NCI-H446 (cell line): ENCODE measurements around the gene MYO15B.
A peak's percentile ranks its signal among the peaks of the same experiment; 100 is the strongest.
"Not testable (repeated sequence)": the region's sequence is repeated elsewhere in the genome, so short reads cannot be mapped to it uniquely, and the experiment has no call there.

Source experiments
- DNase-seq, 2 experiments: peaks; one replicate each; lab custom pipeline; 2025; lab: John Stamatoyannopoulos, UW

The MYO15B gene

GRCh38 chr17:75575728-75576127 lies 11.9 kb upstream of the MYO15B start:
- DNase-seq, result no peak

GRCh38 chr17:75576661-75577060 lies 10.9 kb upstream of the MYO15B start:
- no peak for DNase-seq

GRCh38 chr17:75581121-75581725 lies 6.4 kb upstream of the MYO15B start:
- not testable (repeated sequence) for DNase-seq

- DNase-seq, result not testable (repeated sequence)
These were observed 4.4 kb upstream of the MYO15B start for GRCh38 chr17:75583197-75583596.

GRCh38 chr17:75584849-75585175 lies 2.8 kb upstream of the MYO15B start:
- no peak for DNase-seq

- peak in 1 of 2 experiments; percentile 54 for DNase-seq
These were observed 1.0 kb downstream of the MYO15B start for GRCh38 chr17:75588596-75589011.

- DNase-seq, result peak; percentile 83 to 96
These were observed 1.7 kb downstream of the MYO15B start for GRCh38 chr17:75589012-75589918.

- peak in 1 of 2 experiments; percentile 56 for DNase-seq
These were observed 2.3 kb downstream of the MYO15B start for GRCh38 chr17:75589919-75590303.

- no peak for DNase-seq
These were observed 2.7 kb downstream of the MYO15B start for GRCh38 chr17:75590314-75590761.

GRCh38 chr17:75590849-75591721 lies 3.5 kb downstream of the MYO15B start:
- DNase-seq, result no peak

- no peak for DNase-seq
These were observed 4.2 kb downstream of the MYO15B start for GRCh38 chr17:75591722-75592302.

- DNase-seq, result no peak
These were observed 4.9 kb downstream of the MYO15B start for GRCh38 chr17:75592348-75593020.

- not testable (repeated sequence) for DNase-seq
These were observed 5.8 kb downstream of the MYO15B start for GRCh38 chr17:75593430-75593829.

- no peak for DNase-seq
These were observed 7.1 kb downstream of the MYO15B start for GRCh38 chr17:75594499-75595283.

- no peak for DNase-seq
These were observed 7.8 kb downstream of the MYO15B start for GRCh38 chr17:75595284-75595919.

GRCh38 chr17:75595920-75596313 lies 8.3 kb downstream of the MYO15B start:
- DNase-seq, result no peak

GRCh38 chr17:75596320-75597087 lies 8.9 kb downstream of the MYO15B start:
- DNase-seq, result no peak

- DNase-seq, result peak in 1 of 2 experiments; percentile 53
These were observed 13.7 kb downstream of the MYO15B start for GRCh38 chr17:75601057-75601987.
